Endothelial cell of umbilical vein (primary cell): ENCODE measurements around the gene TMEM51. TPM values are rescaled to one million over a fixed set of nuclear protein-coding genes. Genes with fewer than 3 reads are reported as not detected.

ENCODE experiments used
- BruUV-seq: library from RNA; stranded (reverse); fragments of 400-500 nt; replicated peaks from 2 replicates; lab custom pipeline; 2021; lab: Mats Ljungman, UMichigan
- CTCF ChIA-PET: fragments of 300-600, 350-600 bp; sonication (Branson Sonifier 250); formaldehyde crosslinking; loops from one replicate; lab custom pipeline; 2021; ENCODE audit warnings: antibody characterized with exemption, inconsistent platforms; lab: Charles Lee
- POLR2A ChIA-PET: fragments of 300-600, 350-600 bp; sonication (Branson Sonifier 250); formaldehyde crosslinking; loops from one replicate; lab custom pipeline; 2021; ENCODE audit warnings: antibody characterized with exemption, inconsistent platforms; lab: Charles Lee
- DNase-seq: peaks from one replicate; pipeline ENCODE4 v3.0.0-alpha.2; 2011; ENCODE audit warnings: low read depth, low spot score
- FAIRE-seq: peaks from 2 replicates; lab custom pipeline; 2011; peaks lifted over from hg19 to GRCh38; lab: Jason Lieb, UNC
- H2AFZ ChIP-seq: 2 replicates; pipeline ENCODE4 v1.6.0; 2012; ENCODE audit warnings: low read depth, low read length, control low read depth, inconsistent platforms
- H3K27ac ChIP-seq: 2 replicates; pipeline ENCODE4 v1.5.1; 2011; ENCODE audit warnings: low read depth, mild to moderate bottlenecking, control low read depth, low read length, moderate library complexity; ENCODE audit not compliant: insufficient read depth
- H3K27me3 ChIP-seq, 2 experiments: 2 replicates each; pipeline versions ENCODE4 v1.6.0 to v1.6.1; 2011; ENCODE audit warnings: low read length in 2 of 2, mixed read lengths in 1 of 2; ENCODE audit not compliant: control insufficient read depth in 2 of 2, insufficient read depth in 2 of 2
- H3K36me3 ChIP-seq, 2 experiments: 2 replicates in 1 of 2; 3 replicates in 1 of 2; pipeline ENCODE4 v1.5.1; 2011; ENCODE audit warnings: low read length in 2 of 2, mild to moderate bottlenecking in 1 of 2, moderate library complexity in 1 of 2; ENCODE audit not compliant: control insufficient read depth in 2 of 2, insufficient read depth in 2 of 2; ENCODE audit errors: extremely low read depth in 1 of 2
- H3K4me1 ChIP-seq: 3 replicates; pipeline ENCODE4 v1.5.1; 2011; ENCODE audit warnings: mild to moderate bottlenecking, low read length; ENCODE audit not compliant: control insufficient read depth, insufficient read depth; ENCODE audit errors: extremely low read depth
- H3K4me2 ChIP-seq: 2 replicates; pipeline ENCODE4 v1.6.1; 2011; ENCODE audit warnings: low read length, control low read depth, mixed read lengths; ENCODE audit not compliant: insufficient read depth
- H3K4me3 ChIP-seq, 3 experiments: fragments of 200-600 bp in 1 of 3; sonication (generic), shearing (Covaris generic) in 1 of 3; replicated peaks in 1 of 3; 2 replicates each; pipeline ENCODE4 v1.5.1; 2011 to 2016; ENCODE audit warnings: control low read depth in 3 of 3, low read length in 3 of 3, mild to moderate bottlenecking in 2 of 3, inconsistent platforms in 1 of 3, low read depth in 1 of 3, moderate library complexity in 1 of 3; ENCODE audit not compliant: insufficient read depth in 1 of 3
- H3K79me2 ChIP-seq: 2 replicates; pipeline ENCODE4 v1.6.0; 2012; ENCODE audit warnings: low read length, inconsistent platforms; ENCODE audit not compliant: control insufficient read depth, insufficient read depth
- H3K9ac ChIP-seq: replicated peaks from 2 replicates; pipeline ENCODE3; 2011; ENCODE audit warnings: low read length, control low read depth; ENCODE audit not compliant: insufficient read depth; ENCODE audit errors: extremely low read depth
- H3K9me1 ChIP-seq: replicated peaks from 3 replicates; pipeline ENCODE4 v1.6.0; 2011; ENCODE audit warnings: mild to moderate bottlenecking, low read length; ENCODE audit not compliant: control insufficient read depth, insufficient read depth; ENCODE audit errors: extremely low read depth
- H3K9me3 ChIP-seq: replicated peaks from 2 replicates; pipeline ENCODE4 v1.5.1; 2012; ENCODE audit warnings: low read length, inconsistent platforms; ENCODE audit not compliant: control insufficient read depth, insufficient read depth
- H4K20me1 ChIP-seq: replicated peaks from 2 replicates; pipeline ENCODE3; 2011; ENCODE audit warnings: mild to moderate bottlenecking, low read length; ENCODE audit not compliant: control insufficient read depth, insufficient read depth; ENCODE audit errors: extremely low read depth
- CTCF ChIP-seq, 2 donors: IDR thresholded peaks; 1 replicate in 1 of 2; 2 replicates in 1 of 2; pipeline ENCODE4 v1.5.1; 2011; ENCODE audit warnings: low read length in 2 of 2, mild to moderate bottlenecking in 2 of 2, moderate library complexity in 2 of 2, control low read depth in 1 of 2, inconsistent platforms in 1 of 2, low read depth in 1 of 2; ENCODE audit not compliant: insufficient read depth in 1 of 2; ENCODE audit errors: extremely low read depth in 1 of 2
- EZH2 ChIP-seq: IDR thresholded peaks from 2 replicates; pipeline ENCODE4 v1.6.1; 2012; ENCODE audit warnings: borderline replicate concordance, low read depth, mild to moderate bottlenecking, moderate library complexity, low read length, inconsistent platforms; ENCODE audit not compliant: severe bottlenecking
- FOS ChIP-seq: IDR thresholded peaks from 2 replicates; pipeline ENCODE4 v1.6.1; 2011; ENCODE audit warnings: mild to moderate bottlenecking, low read length, moderate library complexity, borderline replicate concordance; ENCODE audit not compliant: insufficient read depth
- GATA2 ChIP-seq: IDR thresholded peaks from 2 replicates; pipeline ENCODE4 v1.7.0; 2011; ENCODE audit warnings: low read depth, mild to moderate bottlenecking, moderate library complexity, mixed read lengths, low read length; ENCODE audit not compliant: insufficient read length, insufficient read depth
- JUN ChIP-seq: IDR thresholded peaks from 2 replicates; pipeline ENCODE4 v1.6.1; 2011; ENCODE audit warnings: borderline replicate concordance, low read depth; ENCODE audit not compliant: insufficient read length, insufficient read depth
- MAX ChIP-seq: IDR thresholded peaks from 2 replicates; pipeline ENCODE4 v1.6.1; 2011; ENCODE audit not compliant: insufficient read depth, insufficient read length
- MYC ChIP-seq: IDR thresholded peaks from one replicate; pipeline ENCODE4 v1.6.1; 2011; ENCODE audit warnings: mild to moderate bottlenecking, low read depth, low read length
- POLR2A ChIP-seq: IDR thresholded peaks from 2 replicates; pipeline ENCODE4 v1.6.1; 2012; ENCODE audit warnings: low read depth, mild to moderate bottlenecking, control low read depth, low read length
- POLR2AphosphoS5 ChIP-seq: IDR thresholded peaks from 2 replicates; pipeline ENCODE4 v1.6.1; 2012; ENCODE audit warnings: low read depth, mild to moderate bottlenecking, control low read depth, low read length, moderate library complexity; ENCODE audit not compliant: insufficient read depth
- dilution Hi-C: fragments of 300-500 bp; cut with MboI; formaldehyde crosslinking; loops from one replicate; pipeline ENCODE4 v1.15.0; 2019; ENCODE audit warnings: low sequenced_read_pairs; ENCODE audit not compliant: extremely low pct_ligation_motif_present
- intact Hi-C: fragments of 100-400 bp; cut with micrococcal nuclease; formaldehyde crosslinking; loops from one replicate; pipeline ENCODE4 v1.10.0; 2022
- polyA plus RNA-seq, 4 experiments: library from polyadenylated mRNA; depleted of rRNA in 3 of 4; stranded (reverse) in 3 of 4; unstranded in 1 of 4; fragments of >200 nt; gene quantifications; 2 replicates each; pipeline versions ENCODE4 v1.2.1 to v1.2.3, GENCODE V29; 2011 to 2012; ENCODE audit warnings: missing spikeins in 1 of 4
- total RNA-seq: library from RNA; stranded (reverse); gene quantifications from 2 replicates; pipeline ENCODE4 v1.2.3, GENCODE V29; 2021

TMEM51 gene
- total and polyA plus RNA-seq, 2 donors (not counting 3 experiments of a cell fraction or from before 2014, with no cell fraction given), result 13.7 to 13.9 TPM

- DNase-seq (no peak), FAIRE-seq (no peak)
- CTCF ChIA-PET, result interaction anchor here (1.0 kb wide), 1 partner anchor 10 kb away, joined by 3 read pairs; no protein-coding TSS in a partner anchor
- no peak for TF ChIP-seq MAX
- TF ChIP-seq JUN, result no peak
- TF ChIP-seq EZH2, result no peak
- no peak for TF ChIP-seq FOS
- no peak for TF ChIP-seq GATA2
- no peak for TF ChIP-seq MYC
- no peak for TF ChIP-seq CTCF (IDR thresholded peaks at IDR 0.05; ENCODE audit: extremely low read depth in 1 of 2, insufficient read depth in 1 of 2, low read depth in 1 of 2, low read length in 2 of 2)
- no peak for TF ChIP-seq POLR2A
- no peak for TF ChIP-seq POLR2AphosphoS5
- Histone ChIP-seq H3K9ac (no peak overlapping the region), H2AFZ (no peak overlapping the region), H3K4me2 (no peak overlapping the region), H3K9me3 (no peaks in the 10 kb centered on the region), H3K27me3 (no peaks in the 10 kb centered on the region), H3K79me2 (no peaks in the 10 kb centered on the region), H3K9me1 (no peaks in the 10 kb centered on the region), H4K20me1 (no peaks in the 10 kb centered on the region), H3K27ac (no peak overlapping the region), H3K4me3 (no peak overlapping the region), H3K4me1 (no peaks in the 10 kb centered on the region), H3K36me3 (no peaks in the 10 kb centered on the region)
- dilution Hi-C loops (no loop called here), intact Hi-C loops (no loop called here)
- POLR2A ChIA-PET, result no interaction called here
- BruUV-seq, result no TSS peak
Observed at GRCh38 chr1:15118579-15118978, 35.0 kb upstream of the TMEM51 start.
